Neural cell (in vitro differentiated cells): Measurements from ENCODE around the gene HECTD1. TPM values are rescaled to one million over a fixed set of nuclear protein-coding genes. Genes with fewer than 3 reads are reported as not detected.

ENCODE experiments used
- H2AFZ ChIP-seq: fragments of 200-600, 300-800 bp; sonication (generic), shearing (Covaris generic); 2 replicates; pipeline ENCODE4 v1.6.0; 2014; ENCODE audit warnings: low read depth, mild to moderate bottlenecking, antibody characterized with exemption, low read length, moderate library complexity
- H3F3A ChIP-seq: fragments of 200-600 bp; shearing (Covaris generic); 2 replicates; pipeline ENCODE4 v1.6.1; 2016; ENCODE audit warnings: mild to moderate bottlenecking, moderate library complexity, mixed read lengths, antibody characterized with exemption, low read length; ENCODE audit not compliant: insufficient read depth, poor library complexity, severe bottlenecking
- H3K27ac ChIP-seq: fragments of 200-600, 300-800 bp; sonication (generic), shearing (Covaris generic); 2 replicates; pipeline ENCODE4 v1.5.1; 2014; ENCODE audit warnings: mild to moderate bottlenecking, low read length, moderate library complexity
- H3K27me3 ChIP-seq: fragments of 300-800, 200-600 bp; sonication (generic), shearing (Covaris generic); 2 replicates; pipeline ENCODE4 v1.6.0; 2014; ENCODE audit warnings: mild to moderate bottlenecking, low read depth, low read length, moderate library complexity; ENCODE audit not compliant: insufficient read depth
- H3K36me3 ChIP-seq: fragments of 300-800, 200-600 bp; sonication (generic), shearing (Covaris generic); 2 replicates; pipeline ENCODE4 v1.5.1; 2014; ENCODE audit warnings: mild to moderate bottlenecking, antibody characterized with exemption, low read length, moderate library complexity; ENCODE audit not compliant: insufficient read depth
- H3K4me2 ChIP-seq: fragments of 300-800, 200-600 bp; sonication (generic), shearing (Covaris generic); 2 replicates; pipeline ENCODE4 v1.6.0; 2014; ENCODE audit warnings: mild to moderate bottlenecking, low read length
- H3K4me3 ChIP-seq: fragments of 300-800, 200-600 bp; sonication (generic), shearing (Covaris generic); 2 replicates; pipeline ENCODE4 v1.5.1; 2014; ENCODE audit warnings: mild to moderate bottlenecking, low read length, moderate library complexity
- H3K79me2 ChIP-seq: fragments of 200-600 bp; shearing (Covaris generic); replicated peaks from 2 replicates; pipeline ENCODE4 v1.6.0; 2014; ENCODE audit warnings: mild to moderate bottlenecking, low read length, moderate library complexity; ENCODE audit not compliant: insufficient read depth
- H3K9ac ChIP-seq: fragments of 300-800, 200-600 bp; sonication (generic), shearing (Covaris generic); 2 replicates; pipeline ENCODE4 v1.6.1; 2016; ENCODE audit warnings: mild to moderate bottlenecking, low read length, mixed read lengths
- H3K9me2 ChIP-seq: fragments of 200-600 bp; shearing (Covaris generic); 2 replicates; pipeline ENCODE4 v1.6.1; 2016; ENCODE audit warnings: mild to moderate bottlenecking, low read length, mixed read lengths; ENCODE audit not compliant: insufficient read depth
- H3K9me3 ChIP-seq: fragments of 200-600, 300-800 bp; sonication (generic), shearing (Covaris generic); 2 replicates; pipeline ENCODE4 v1.6.1; 2016; ENCODE audit warnings: mild to moderate bottlenecking, mixed run types, low read length, moderate library complexity, mixed read lengths
- H4K20me1 ChIP-seq: fragments of 200-600 bp; shearing (Covaris generic); 2 replicates; pipeline ENCODE4 v1.6.1; 2016; ENCODE audit warnings: mild to moderate bottlenecking, mixed run types; ENCODE audit not compliant: insufficient read depth
- CTCF ChIP-seq: fragments of 450-650 bp; IDR thresholded peaks from 2 replicates; pipeline ENCODE4 v1.5.1; 2014; ENCODE audit warnings: antibody characterized with exemption, mild to moderate bottlenecking, moderate library complexity; ENCODE audit not compliant: poor library complexity, severe bottlenecking
- EP300 ChIP-seq: fragments of 450-650 bp; conservative IDR thresholded peaks from 2 replicates; pipeline ENCODE4 v1.6.1; 2014; ENCODE audit warnings: antibody characterized with exemption, mild to moderate bottlenecking, moderate library complexity; ENCODE audit not compliant: poor library complexity, severe bottlenecking
- EZH2 ChIP-seq: fragments of 200-600, 300-800 bp; shearing (Covaris generic), sonication (generic); IDR thresholded peaks from 2 replicates; pipeline ENCODE4 v1.6.1; 2014; ENCODE audit warnings: antibody characterized with exemption, low read length, borderline replicate concordance, mild to moderate bottlenecking; ENCODE audit not compliant: insufficient read depth, poor library complexity, severe bottlenecking
- MXI1 ChIP-seq: fragments of 450-650 bp; conservative IDR thresholded peaks from 2 replicates; pipeline ENCODE4 v1.6.1; 2014; ENCODE audit warnings: antibody characterized with exemption, mild to moderate bottlenecking; ENCODE audit not compliant: poor library complexity, severe bottlenecking
- POLR2AphosphoS5 ChIP-seq: IDR thresholded peaks from 2 replicates; pipeline ENCODE4 v1.6.1; 2012
- RAD21 ChIP-seq: fragments of 450-650 bp; conservative IDR thresholded peaks from 2 replicates; pipeline ENCODE4 v1.6.1; 2014; ENCODE audit warnings: antibody characterized with exemption, mild to moderate bottlenecking, moderate library complexity
- REST ChIP-seq: IDR thresholded peaks from 2 replicates; pipeline ENCODE4 v1.6.1; 2012; ENCODE audit warnings: borderline replicate concordance
- SMC3 ChIP-seq: fragments of 450-650 bp; conservative IDR thresholded peaks from 2 replicates; pipeline ENCODE4 v1.6.1; 2014; ENCODE audit warnings: antibody characterized with exemption, mild to moderate bottlenecking, moderate library complexity; ENCODE audit not compliant: poor library complexity
- TAF1 ChIP-seq: IDR thresholded peaks from 2 replicates; pipeline ENCODE4 v1.6.1; 2012; ENCODE audit warnings: low read depth
- polyA plus RNA-seq: library from polyadenylated mRNA; depleted of rRNA; stranded (reverse); fragments of >200 nt; gene quantifications from 2 replicates; pipeline ENCODE4 v1.2.3, GENCODE V29; 2014

Gene HECTD1
- polyA plus RNA-seq, 1 donor from 2014 or later: 144 TPM

- H3F3A ChIP-seq: no peaks in the 10 kb centered on the region
- H3K27me3 ChIP-seq: no peaks in the 10 kb centered on the region
- H4K20me1 ChIP-seq: no peaks in the 10 kb centered on the region
- H3K79me2 ChIP-seq: no peaks in the 10 kb centered on the region
- H3K9me2 ChIP-seq: no peaks in the 10 kb centered on the region
- H3K4me3 ChIP-seq: no peak overlapping the region
- H3K36me3 ChIP-seq: no peaks in the 10 kb centered on the region
- no peak overlapping the region for H3K9ac ChIP-seq
- no peak overlapping the region for H3K27ac ChIP-seq
- TF ChIP-seq EP300: no peak
- no peak for TF ChIP-seq REST
- no peak for TF ChIP-seq SMC3
- no peak overlapping the region for H3K4me2 ChIP-seq
- H3K9me3 ChIP-seq: no peaks in the 10 kb centered on the region
- H2AFZ ChIP-seq: no peak overlapping the region
These were observed 122.6 kb downstream of the HECTD1 start for GRCh38 chr14:31085027-31085426.

- Histone ChIP-seq H3K79me2 (no peaks in the 10 kb centered on the region), H3K9me2 (no peaks in the 10 kb centered on the region)
- TF ChIP-seq EP300 (no peak), TAF1 (no peak)
These were observed 123.2 kb downstream of the HECTD1 start for GRCh38 chr14:31084385-31084784.

GRCh38 chr14:31083781-31084180 lies 123.8 kb downstream of the HECTD1 start:
- no peak overlapping the region for H3K27ac ChIP-seq
- no peak overlapping the region for H3K4me2 ChIP-seq
- no peaks in the 10 kb centered on the region for H3K79me2 ChIP-seq
- no peak overlapping the region for H2AFZ ChIP-seq
- no peaks in the 10 kb centered on the region for H3K9me3 ChIP-seq
- no peak overlapping the region for H3K4me3 ChIP-seq
- no peaks in the 10 kb centered on the region for H3K9me2 ChIP-seq
- TF ChIP-seq EZH2 (no peak), POLR2AphosphoS5 (no peak), RAD21 (no peak), CTCF (no peak), MXI1 (no peak), REST (no peak), TAF1 (no peak), SMC3 (no peak), EP300 (no peak)
- no peaks in the 10 kb centered on the region for H3K27me3 ChIP-seq
- H3F3A ChIP-seq: no peaks in the 10 kb centered on the region
- H4K20me1 ChIP-seq: no peaks in the 10 kb centered on the region
- no peak overlapping the region for H3K9ac ChIP-seq
- no peaks in the 10 kb centered on the region for H3K36me3 ChIP-seq

More at GRCh38 chr14:31084385-31084784, 123.2 kb downstream of the HECTD1 start:
- Histone ChIP-seq H3K4me2 (no peak overlapping the region), H3K4me3 (no peak overlapping the region), H3F3A (no peaks in the 10 kb centered on the region), H3K27me3 (no peaks in the 10 kb centered on the region), H4K20me1 (no peaks in the 10 kb centered on the region), H3K9ac (no peak overlapping the region), H2AFZ (no peak overlapping the region), H3K27ac (no peak overlapping the region), H3K36me3 (no peaks in the 10 kb centered on the region), H3K9me3 (no peaks in the 10 kb centered on the region)
